ENCODE results near the gene TAAR2. TPM values are rescaled to one million over a fixed set of nuclear protein-coding genes. Genes with fewer than 3 reads are reported as not detected.
A peak's percentile ranks its signal among the peaks of the same experiment; 100 is the strongest.

TAAR2 gene
- polyA plus RNA-seq, 1 donor (not counting 4 experiments of a cell fraction or from before 2014, with no cell fraction given) = not detected

GRCh38 chr6:132614554-132614953, 9.5 kb downstream of the TAAR2 start:
- H3K79me2 ChIP-seq (ENCODE audit: control insufficient read depth, insufficient read depth, low read length) = no peaks in the 10 kb centered on the region
- H3K27ac ChIP-seq (ENCODE audit: control insufficient read depth, insufficient read depth, low read length) = no peak overlapping the region
- H3K9ac ChIP-seq (ENCODE audit: control insufficient read depth, extremely low read depth, insufficient read depth, low read length) = no peak overlapping the region
- H4K20me1 ChIP-seq (ENCODE audit: control insufficient read depth, extremely low read depth, insufficient read depth, low read length) = no peaks in the 10 kb centered on the region
- no peak overlapping the region for H3K4me3 ChIP-seq (ENCODE audit: control insufficient read depth in 2 of 3, extremely low read depth in 1 of 3, insufficient read depth in 2 of 3, low read depth in 1 of 3, low read length in 3 of 3)
- H3K4me2 ChIP-seq (ENCODE audit: control insufficient read depth, extremely low read depth, insufficient read depth, low read depth, low read length) = peak overlapping the region; percentile 15
- dilution Hi-C loops (cut with MboI; ENCODE audit: extremely low pct_ligation_motif_present, low sequenced_read_pairs) = no loop called here
- peaks cover 17% of the 10 kb centered on the region for H3K4me1 ChIP-seq (ENCODE audit: control insufficient read depth, extremely low read depth, insufficient read depth, low read length)
- DNase-seq (ENCODE audit: low read depth, low spot score) (no peak), FAIRE-seq (peak; percentile 60)
- H3K9me3 ChIP-seq (ENCODE audit: control insufficient read depth, low read depth, low read length) = no peaks in the 10 kb centered on the region
- no peak overlapping the region for H2AFZ ChIP-seq (ENCODE audit: control insufficient read depth, low read length)
- H3K9me1 ChIP-seq (ENCODE audit: control insufficient read depth, extremely low read depth, insufficient read depth, low read length) = no peaks in the 10 kb centered on the region
- H3K27me3 ChIP-seq (ENCODE audit: control insufficient read depth, extremely low read depth, insufficient read depth, low read length) = no peaks in the 10 kb centered on the region
- TF ChIP-seq CTCF (optimal IDR thresholded peaks at IDR 0.05 in 1 of 3, IDR thresholded peaks at IDR 0.05 in 1 of 3, conservative IDR thresholded peaks at IDR 0.05 in 1 of 3; ENCODE audit: extremely low read depth in 1 of 3, insufficient read depth in 2 of 3, low read length in 3 of 3) (no peak), EZH2 (IDR thresholded peaks at IDR 0.05; ENCODE audit: low read length) (no peak)
- H3K36me3 ChIP-seq (ENCODE audit: control insufficient read depth in 2 of 2, extremely low read depth in 1 of 2, insufficient read depth in 2 of 2, low read length in 2 of 2) = no peaks in the 10 kb centered on the region

- H3K4me3 ChIP-seq (ENCODE audit: control insufficient read depth in 2 of 3, extremely low read depth in 1 of 3, insufficient read depth in 2 of 3, low read depth in 1 of 3, low read length in 3 of 3) = no peak overlapping the region
- H4K20me1 ChIP-seq (ENCODE audit: control insufficient read depth, extremely low read depth, insufficient read depth, low read length) = no peaks in the 10 kb centered on the region
- no peaks in the 10 kb centered on the region for H3K9me3 ChIP-seq (ENCODE audit: control insufficient read depth, low read depth, low read length)
- peak; percentile 17 for FAIRE-seq
- no peak for DNase-seq (ENCODE audit: low read depth, low spot score)
- H3K79me2 ChIP-seq (ENCODE audit: control insufficient read depth, insufficient read depth, low read length) = no peaks in the 10 kb centered on the region
- TF ChIP-seq CTCF (optimal IDR thresholded peaks at IDR 0.05 in 1 of 3, IDR thresholded peaks at IDR 0.05 in 1 of 3, conservative IDR thresholded peaks at IDR 0.05 in 1 of 3; ENCODE audit: extremely low read depth in 1 of 3, insufficient read depth in 2 of 3, low read length in 3 of 3) (no peak), EZH2 (IDR thresholded peaks at IDR 0.05; ENCODE audit: low read length) (no peak)
- H3K4me1 ChIP-seq (ENCODE audit: control insufficient read depth, extremely low read depth, insufficient read depth, low read length) = peaks cover 17% of the 10 kb centered on the region
- no peaks in the 10 kb centered on the region for H3K36me3 ChIP-seq (ENCODE audit: control insufficient read depth in 2 of 2, extremely low read depth in 1 of 2, insufficient read depth in 2 of 2, low read length in 2 of 2)
- H3K9me1 ChIP-seq (ENCODE audit: control insufficient read depth, extremely low read depth, insufficient read depth, low read length) = no peaks in the 10 kb centered on the region
- peak overlapping the region; percentile 8 for H2AFZ ChIP-seq (ENCODE audit: control insufficient read depth, low read length)
- dilution Hi-C loops (cut with MboI; ENCODE audit: extremely low pct_ligation_motif_present, low sequenced_read_pairs) = no loop called here
- no peaks in the 10 kb centered on the region for H3K27me3 ChIP-seq (ENCODE audit: control insufficient read depth, extremely low read depth, insufficient read depth, low read length)
- no peak overlapping the region for H3K27ac ChIP-seq (ENCODE audit: control insufficient read depth, insufficient read depth, low read length)
- no peak overlapping the region for H3K9ac ChIP-seq (ENCODE audit: control insufficient read depth, extremely low read depth, insufficient read depth, low read length)
- no peak overlapping the region for H3K4me2 ChIP-seq (ENCODE audit: control insufficient read depth, extremely low read depth, insufficient read depth, low read depth, low read length)
Observed at GRCh38 chr6:132612449-132613108, 11.5 kb downstream of the TAAR2 start.

All from keratinocyte (primary cell).